GM04504 (cell line): ENCODE data around the gene PIK3AP1.

Experiments used
- DNase-seq: peaks from one replicate; pipeline ENCODE4 v3.0.0-alpha.2; 2012; ENCODE audit warnings: low read depth

PIK3AP1 gene

DNA sequence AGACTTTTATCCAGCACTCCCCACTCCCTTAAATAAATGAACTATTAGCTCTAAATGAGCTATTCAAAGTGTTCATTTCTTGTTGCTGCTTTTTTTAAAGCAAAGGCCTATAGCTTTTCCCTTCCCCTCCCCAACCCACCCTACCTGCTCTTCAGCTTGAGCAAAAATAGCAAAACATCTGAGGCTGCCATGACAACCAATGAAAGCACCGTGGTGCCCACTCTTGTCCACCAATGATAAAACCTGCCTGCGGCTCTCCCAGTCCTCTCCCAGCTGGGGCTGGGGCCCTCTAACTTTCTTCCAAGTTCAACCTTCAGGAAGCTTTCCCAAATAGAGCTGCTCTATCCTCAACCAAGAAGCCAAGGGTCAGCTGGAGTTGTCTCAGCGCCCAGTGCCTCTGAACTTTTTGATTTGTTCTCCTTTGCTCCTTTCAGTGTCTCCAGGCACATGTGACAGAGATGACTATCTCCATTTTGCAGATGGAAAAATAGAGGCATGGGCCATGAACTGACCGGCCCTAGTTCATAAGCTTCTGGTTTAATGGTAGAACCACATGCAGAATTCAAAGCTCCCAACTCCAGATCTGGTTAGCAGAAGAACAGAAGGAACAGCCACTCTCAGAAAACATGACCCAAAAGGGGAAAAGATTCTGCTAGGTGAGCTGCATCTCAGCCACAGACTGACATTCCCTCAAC, 47.7 kb downstream of the PIK3AP1 start:
- DNase-seq: no peak

DNA sequence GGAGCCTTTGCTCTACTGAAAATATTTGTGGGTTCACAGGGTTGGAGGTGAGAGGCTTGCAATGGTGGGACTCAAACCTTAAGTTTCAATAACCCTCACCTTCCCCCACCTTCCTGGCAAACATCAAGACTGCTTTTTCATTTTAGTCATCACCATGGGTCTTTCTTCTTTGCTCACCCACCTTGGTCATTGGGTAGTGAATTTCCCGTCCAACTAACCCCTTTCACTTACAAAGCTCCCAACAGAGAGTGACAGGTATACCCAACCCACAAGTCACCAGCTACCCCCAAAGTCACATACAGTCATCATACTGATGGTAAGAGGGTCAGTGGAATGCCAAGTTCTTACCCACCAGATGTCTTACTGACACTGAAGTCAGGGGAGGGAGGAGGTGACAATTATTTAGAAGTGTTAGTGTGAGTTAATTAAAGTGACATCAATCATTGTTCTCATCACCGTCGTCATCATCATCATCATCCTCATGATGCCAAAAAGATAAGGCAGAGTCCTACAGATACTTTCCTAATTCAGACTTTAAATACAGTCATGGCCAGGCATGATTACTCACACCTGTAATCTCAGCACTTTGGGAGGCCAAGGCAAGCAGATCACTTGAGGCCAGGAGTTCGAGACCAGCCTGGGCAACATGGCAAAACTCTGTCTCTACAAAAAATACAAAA, 49.0 kb downstream of the PIK3AP1 start:
- no peak for DNase-seq

DNA sequence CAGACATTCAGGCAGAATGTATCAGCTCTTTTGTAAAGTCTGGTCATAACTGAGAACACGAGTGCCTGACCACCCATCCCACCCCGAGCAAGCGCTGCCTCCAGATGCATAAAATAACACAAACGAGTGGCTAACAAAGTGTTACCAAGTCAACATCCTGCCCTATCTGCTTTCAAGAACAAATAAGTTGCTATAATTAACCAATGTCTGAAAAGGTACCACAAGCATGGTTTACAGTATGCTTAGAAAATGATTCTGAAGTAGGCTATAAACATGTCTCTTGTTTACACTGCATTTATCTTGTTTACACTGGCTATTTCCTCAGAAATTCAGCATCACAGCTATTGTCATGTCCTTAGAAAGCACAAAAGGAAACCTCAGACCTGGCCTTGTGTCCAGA, 49.5 kb downstream of the PIK3AP1 start:
- no peak for DNase-seq

DNA sequence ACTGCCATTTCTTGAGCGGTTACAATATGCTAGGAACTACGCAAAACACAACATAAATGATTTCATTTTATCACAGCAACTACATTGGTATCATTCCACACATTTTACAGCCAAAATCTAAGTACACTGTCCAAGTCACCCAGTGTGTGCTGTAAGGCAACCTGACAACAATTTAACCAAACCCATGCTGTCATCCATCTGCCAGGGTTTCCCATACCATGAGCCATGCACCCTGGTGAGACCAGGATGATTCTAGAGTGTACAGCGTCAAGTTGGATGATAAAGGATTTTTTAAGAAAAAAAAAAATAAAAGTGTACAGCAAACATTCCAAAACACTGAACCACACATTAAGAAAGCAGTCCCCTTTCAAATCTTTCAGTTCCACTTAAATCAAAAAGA, 52.9 kb downstream of the PIK3AP1 start:
- DNase-seq: no peak

DNA sequence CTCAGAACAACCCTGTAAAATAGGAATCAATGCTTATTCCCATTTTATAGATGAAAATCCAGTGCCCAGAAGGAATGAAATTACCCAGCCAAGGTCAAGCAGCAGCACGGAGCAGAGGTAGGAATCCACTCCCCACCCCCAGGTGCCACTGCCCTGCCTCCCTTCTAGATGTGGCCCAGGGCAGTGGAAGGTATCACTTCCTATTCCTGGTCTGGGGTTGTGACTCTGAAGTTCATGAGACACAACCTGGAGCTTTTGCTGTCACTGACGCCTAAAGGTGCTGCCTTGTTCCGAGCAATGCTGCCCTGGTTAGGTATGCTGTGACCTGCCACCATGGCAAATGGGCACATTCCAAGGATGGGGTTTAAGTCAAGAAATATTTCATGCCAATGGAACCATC, 53.6 kb downstream of the PIK3AP1 start:
- DNase-seq: no peak

DNA sequence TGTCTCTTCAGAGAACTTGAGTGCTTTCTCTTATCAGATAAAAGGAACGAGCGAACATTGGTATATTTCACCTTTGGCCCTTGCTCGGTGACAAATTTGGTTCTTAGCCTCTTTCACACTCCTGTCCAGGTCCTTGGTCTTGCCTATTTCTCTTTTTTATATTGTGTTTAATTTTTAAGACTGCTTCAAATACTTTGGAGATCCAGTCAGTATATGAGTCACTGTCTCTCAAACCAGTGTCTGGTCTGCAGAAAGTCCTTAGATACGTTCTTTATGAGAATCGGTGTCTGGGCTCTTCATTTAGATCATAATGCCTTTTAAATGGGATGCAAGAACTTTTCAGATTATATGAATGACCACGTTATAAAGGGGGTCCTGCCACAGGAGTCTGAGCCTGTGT, 55.0 kb downstream of the PIK3AP1 start:
- no peak for DNase-seq

DNA sequence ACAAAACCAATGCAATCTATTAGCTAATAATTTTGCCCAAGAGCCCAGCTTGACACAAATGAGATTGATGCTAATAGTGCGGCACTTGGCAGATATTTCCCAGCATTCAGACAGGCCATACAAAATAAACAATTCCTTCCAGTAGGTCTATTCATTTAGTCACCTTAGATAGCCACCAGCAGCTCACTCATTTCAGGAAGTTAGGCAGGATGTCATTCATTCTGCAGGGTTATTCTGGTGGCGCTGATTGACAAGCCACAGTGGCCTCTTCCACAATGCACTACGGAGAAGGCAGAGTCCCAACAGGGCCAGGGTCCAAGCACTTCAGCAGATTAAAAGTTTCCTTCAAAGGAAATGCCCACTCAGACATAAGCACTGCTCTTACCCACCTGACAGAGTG, 55.8 kb downstream of the PIK3AP1 start:
- DNase-seq: no peak

DNA sequence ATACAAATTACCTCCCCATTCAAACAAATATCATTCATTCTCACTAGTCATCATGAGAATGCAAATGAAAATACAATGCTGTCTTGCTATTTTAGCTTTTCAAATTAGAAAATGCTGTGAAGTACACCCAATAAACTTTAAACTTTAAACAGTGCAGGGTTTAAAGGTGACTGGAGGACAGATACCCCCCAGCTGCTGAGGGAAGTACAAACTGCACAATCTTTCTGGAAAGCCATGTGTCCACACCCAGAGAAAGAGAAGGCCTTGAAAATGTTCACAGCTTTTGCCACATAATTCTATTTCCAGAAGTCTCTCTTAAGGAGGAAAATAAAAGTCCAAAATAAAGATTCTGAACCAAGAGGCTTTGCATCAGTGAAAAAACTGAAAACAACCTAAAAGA, 56.5 kb downstream of the PIK3AP1 start:
- no peak for DNase-seq

DNA sequence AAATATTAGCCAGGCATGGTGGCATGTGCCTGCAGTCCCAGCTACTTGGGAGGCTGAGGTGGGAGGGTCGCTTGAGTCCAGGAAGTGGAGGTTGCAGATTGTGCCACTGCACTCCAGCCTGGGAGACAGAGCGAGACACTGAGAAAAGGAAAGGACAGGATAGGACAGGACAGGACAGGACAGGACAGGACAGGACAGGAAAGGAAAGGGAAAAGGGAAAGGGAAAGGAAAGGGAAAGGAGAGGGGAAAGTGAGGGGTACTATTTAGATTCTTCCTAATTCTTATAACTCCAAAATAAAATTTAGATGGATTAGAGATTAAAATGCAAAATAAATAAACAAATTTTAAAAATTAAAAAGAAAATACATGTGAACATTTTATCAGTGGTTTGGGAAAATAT, 58.7 kb downstream of the PIK3AP1 start:
- DNase-seq: no peak

DNA sequence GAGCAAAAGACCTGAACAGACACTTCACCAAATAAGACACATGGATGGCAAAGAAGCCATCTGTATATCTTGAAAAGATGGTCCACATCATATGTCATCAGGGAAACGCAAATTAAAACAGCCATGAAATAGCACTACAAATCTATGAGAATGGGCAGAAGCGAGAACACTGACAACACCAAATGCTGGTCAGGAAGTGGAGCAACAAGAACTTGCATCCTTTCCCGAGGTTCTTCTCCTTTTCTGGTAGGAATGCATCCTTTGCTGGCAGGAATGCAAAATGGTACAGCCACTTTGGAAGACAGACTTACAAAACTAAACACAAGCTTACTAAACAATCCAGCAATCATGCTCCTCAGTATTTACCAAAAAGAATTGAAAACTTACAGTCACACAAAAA, 60.0 kb downstream of the PIK3AP1 start:
- no peak for DNase-seq

DNA sequence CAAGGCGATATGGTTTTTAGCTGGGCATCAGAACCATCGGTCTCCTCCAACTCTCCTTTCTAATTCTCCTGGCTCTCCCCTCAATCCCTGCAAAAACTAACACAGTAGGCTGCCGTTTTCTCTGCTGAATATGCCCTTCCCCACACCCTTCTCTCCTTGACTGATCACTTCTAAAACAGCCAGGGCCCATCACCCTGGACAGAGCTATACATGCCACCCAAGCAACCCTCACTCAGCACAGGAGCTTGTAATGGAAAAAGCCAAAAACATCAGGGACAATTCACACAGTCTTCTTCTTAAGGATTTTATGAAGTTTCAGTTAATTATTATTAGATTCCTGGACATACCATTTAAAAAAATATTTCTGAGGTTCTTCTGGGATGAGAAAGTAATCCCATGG, 61.5 kb downstream of the PIK3AP1 start:
- no peak for DNase-seq

DNA sequence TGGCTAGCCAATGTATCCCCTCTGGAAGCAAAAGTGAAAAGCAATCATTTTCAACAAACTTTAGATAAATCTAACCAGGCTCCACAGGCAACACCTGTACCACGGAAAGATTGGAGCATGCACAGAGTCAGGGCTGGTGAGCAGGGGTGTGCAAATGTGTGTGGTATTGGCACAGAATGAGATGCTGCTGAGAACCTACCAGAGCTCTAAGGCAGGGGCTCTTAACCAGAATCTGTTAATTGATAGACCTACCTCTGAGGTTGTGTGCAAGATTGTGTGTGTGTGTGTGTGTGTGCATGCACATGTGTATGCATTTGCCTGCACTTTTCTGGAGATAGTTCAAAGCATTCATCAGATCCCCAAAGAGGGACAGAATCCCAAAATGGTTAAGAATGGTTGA, 62.9 kb downstream of the PIK3AP1 start:
- no peak for DNase-seq

DNA sequence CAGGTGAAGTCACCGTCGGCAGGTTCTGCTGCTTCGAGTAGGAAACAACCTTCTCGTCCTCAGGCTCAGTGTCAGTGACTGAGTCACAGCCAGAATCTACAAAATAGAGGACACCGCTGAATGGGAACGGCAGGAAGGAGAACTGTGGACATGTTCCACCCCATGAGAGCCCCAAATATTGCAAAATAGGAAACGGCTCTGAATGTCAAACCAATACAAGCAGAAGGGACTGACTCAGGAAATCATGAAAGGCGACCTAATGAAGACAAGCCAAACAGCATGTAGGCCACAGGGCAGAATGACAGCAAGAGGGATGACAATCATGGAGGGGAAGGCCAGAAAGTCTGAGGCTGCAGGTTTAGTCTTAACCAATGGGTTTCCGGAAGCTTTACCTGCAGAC, 63.5 kb downstream of the PIK3AP1 start:
- no peak for DNase-seq

DNA sequence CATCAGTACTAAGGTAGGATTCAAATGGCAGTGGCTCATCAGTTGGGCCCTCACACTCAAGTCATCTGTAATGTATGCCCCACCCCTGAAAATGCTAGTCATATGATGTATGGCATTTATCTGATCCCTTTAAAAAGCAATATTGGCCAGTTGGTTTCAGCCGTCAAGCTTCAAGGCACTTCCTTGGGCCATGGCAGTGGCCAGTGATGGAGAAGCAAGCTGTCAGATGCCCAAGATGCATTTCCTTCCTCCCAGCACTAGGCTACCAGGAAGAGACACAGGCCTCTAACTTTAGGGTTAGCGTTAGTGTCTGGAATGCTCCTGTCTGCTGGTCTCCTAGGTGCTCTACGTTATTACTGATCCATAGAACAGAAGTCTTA, 64.1 kb downstream of the PIK3AP1 start:
- no peak for DNase-seq

DNA sequence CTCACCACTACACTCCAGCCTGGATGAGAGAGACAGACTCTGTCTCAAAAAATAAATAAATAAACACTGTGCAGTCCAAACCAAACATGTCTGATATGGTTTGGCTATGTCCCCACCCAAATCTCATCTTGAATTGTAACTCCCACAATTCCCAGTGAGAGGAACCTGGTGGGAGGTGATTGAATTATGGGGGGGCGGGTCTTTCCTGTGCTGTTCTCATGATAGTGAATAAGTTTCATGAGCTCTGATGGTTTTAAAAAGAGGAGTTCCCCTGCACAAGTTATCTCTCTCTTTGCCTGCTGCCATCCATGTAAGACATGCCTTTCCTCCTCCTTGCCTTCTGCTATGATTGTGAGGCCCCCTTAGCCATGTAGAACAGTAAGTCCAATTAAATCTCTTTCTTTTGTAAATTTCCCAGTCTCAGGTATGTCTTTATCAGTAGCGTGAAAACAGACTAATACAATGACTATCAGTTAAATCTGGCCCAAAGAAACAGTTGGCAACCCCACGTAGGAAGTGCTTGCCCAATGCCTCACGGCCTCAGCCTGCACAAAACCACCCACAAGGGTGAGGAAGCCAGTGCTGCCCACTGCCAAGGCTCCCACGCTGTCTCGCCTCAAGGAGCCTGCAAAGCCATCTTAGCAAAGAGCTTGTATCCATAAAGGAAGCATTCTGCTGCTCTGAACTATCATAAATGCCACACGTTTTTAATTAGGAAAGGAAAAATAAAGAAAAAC, 64.7 kb downstream of the PIK3AP1 start:
- no peak for DNase-seq

DNA sequence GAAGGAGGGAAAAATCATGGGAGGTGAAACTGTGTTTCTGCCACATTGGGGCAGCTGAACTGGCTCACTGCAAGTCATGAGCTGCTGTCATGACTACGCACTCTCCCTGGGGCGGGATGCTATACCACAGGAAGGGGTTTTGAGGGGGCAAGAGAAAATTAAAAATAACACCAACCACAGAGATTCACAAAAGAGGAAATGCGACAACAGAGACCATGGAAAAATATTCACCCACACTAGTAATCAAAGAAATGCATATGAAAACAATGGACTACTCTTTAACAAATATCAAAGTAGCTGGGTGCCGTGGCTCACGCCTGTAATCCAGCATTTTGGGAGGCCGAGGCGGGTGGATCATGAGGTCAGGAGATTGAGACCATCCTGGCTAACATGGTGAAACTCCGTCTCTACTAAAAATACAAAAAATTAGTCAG, 68.3 kb downstream of the PIK3AP1 start:
- no peak for DNase-seq

DNA sequence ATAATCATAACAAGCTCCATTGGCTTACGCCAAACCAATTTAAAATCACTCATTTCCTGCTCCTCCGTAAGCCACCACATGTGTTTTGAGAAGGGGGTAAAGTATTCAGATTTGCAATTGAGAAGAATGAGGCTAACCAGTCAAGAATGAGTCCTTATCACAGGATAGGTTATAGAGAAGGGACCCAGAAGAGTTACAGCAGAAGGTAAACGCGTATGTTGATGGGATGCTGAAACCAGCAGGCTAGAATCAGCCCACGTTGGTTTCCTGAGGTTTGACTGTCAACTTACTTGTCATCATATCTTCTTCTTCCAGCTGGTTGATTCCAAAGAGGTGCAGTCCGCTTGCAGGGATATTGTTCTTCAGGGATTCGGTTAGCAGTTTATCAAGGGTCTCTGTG, 69.4 kb downstream of the PIK3AP1 start:
- no peak for DNase-seq

DNA sequence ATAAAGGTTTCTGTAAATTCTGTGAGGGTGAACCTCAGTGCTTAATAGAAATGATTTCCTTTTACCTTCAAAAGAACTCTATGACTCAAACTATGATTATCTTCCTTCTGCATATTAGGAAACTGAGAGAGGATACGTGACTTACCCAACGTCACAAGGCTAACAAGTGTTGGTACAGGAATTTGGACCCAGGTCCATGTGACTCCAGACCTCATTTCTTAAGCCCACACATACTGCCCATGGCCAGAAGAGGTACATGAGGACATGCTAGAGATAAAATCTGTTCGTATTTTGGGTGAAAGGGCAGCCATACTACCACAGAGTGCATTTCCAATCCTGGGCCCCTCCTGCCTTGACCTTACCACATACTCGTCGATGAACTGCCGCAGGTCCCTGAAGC, 72.0 kb downstream of the PIK3AP1 start:
- no peak for DNase-seq

DNA sequence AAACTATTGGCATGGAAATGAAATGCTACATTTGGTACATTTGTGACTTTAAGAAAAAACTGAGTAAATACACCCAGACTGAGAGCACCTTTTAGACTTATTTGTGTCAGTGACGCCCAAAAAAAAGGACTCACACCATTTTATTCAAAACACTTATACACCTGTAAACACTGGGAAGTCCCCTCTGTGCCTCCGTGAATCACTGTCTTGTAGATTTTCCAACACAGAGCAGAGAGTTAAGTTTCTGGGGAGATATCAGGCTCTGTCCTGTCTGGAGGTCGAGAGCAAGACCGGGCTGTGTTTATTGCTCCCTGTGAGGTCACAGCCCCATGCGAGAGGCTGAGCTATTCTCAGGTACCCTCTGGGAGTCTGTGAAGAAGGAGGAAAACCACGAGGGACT, 72.8 kb downstream of the PIK3AP1 start:
- no peak for DNase-seq

DNA sequence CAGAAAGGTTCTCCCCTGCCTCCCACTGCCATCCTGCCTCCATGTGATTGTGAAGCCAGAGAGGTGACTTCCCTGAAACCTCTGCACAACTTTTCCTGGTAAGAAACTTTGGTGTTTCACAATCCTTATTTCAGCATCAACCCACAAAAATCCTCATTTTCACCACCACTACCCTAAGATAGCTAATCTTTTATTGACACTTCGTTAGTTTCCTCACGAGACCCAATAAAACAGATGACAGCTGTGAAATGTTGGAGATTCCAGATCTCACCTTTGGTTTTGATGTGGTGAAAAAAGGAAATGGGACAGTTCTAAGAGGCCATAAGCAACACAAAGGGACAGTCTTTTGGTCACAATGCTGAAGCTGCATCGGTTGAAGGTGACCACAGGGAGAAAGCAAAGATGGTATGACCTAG, 73.6 kb downstream of the PIK3AP1 start:
- DNase-seq: no peak

DNA sequence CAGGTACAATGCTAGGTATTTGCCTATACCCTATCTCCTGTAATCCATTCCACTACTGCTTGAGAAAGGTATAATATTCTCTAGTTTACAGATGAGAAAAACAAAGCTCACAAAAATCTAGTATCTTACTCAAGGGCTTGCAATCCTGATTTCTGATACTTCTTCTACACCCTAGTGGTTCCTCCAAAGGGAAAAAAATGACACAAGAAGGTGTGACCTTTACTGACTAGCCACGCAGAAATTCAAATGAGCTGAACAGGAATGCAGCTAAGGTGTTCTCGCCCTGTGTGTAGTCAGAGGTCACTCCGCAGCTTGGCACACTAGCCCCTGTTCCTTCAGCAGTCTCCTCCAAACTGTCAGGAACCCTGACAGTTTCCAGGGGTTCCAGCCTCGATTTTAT, 74.0 kb downstream of the PIK3AP1 start:
- DNase-seq: no peak

DNA sequence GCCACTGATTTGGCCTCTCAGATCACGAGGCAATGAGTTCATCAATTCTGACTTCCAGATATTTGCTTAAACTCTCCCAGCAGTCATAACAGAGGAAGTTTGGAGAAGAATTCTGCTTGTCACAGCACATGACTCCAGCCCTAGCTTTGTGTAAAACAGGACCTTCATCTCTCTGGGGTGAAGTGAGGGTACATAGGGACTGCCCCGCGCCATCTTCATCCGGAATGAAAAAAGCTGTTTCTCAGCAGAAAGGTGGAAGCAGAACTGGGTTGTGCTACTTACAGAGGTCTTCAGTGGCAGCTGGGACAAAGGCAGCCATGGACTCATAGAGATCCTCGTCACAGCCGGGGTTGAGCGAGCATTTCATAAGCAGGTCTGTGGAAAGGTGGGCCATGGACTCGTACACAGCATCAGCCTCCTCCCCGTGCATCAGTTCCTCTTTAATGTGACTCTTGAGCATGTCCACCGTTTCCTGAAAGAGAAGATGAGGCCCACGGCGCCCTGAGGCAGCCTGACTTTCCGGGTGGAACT, 75.1 kb downstream of the PIK3AP1 start:
- DNase-seq: no peak

DNA sequence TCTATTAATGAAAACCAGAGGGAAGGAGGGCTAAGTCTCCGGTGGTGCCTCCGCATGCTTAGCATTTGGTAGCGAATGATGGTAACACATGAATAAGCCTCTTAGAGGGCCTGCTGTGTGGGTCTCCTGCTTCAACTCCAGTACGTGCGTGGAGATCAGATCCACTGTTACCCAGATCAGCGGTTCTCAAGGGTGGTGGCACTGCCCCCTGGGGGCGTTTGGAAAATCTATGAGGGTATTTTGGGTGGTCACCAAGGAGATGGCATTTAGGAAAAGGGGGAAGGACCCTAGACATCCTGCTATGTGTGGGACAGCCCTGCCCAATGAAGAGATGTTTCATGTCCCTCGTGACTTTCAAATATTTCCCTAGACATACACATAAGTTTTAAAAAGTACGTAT, 76.4 kb downstream of the PIK3AP1 start:
- no peak for DNase-seq
